K562 (cell line): ENCODE measurements around the gene CPED1. TPM values are rescaled to one million over a fixed set of nuclear protein-coding genes. Genes with fewer than 3 reads are reported as not detected.
A peak's percentile ranks its signal among the peaks of the same experiment; 100 is the strongest.

Source experiments
- KHSRP ChIP-seq: fragments of 450-650 bp; IDR thresholded peaks from 2 replicates; pipeline ENCODE4 v1.6.1; 2017
- NCOA1 ChIP-seq: fragments of 450-650 bp; IDR thresholded peaks from 2 replicates; pipeline ENCODE4 v1.6.1; 2016; ENCODE audit warnings: low read depth
- SMAD4 ChIP-seq: fragments of 250-450 bp; sonication (Bioruptor Pico); conservative IDR thresholded peaks from 2 replicates; pipeline ENCODE4 v1.8.0; 2021; ENCODE audit warnings: inconsistent platforms, mild to moderate bottlenecking, moderate library complexity
- STAT5B ChIP-seq: fragments of 250-450 bp; sonication (Bioruptor Pico); IDR thresholded peaks from 2 replicates; pipeline ENCODE4 v1.8.0; 2021; ENCODE audit warnings: mild to moderate bottlenecking, inconsistent platforms
- polyA plus RNA-seq, 8 experiments: library from polyadenylated mRNA; depleted of rRNA in 4 of 8; stranded (reverse) in 5 of 8; unstranded in 3 of 8; fragments of >200 nt; fragmentation: Nextera tagmentation in 2 of 8; fragmentation: Illumina TruSeq in 1 of 8; extraction: Ambion mirVana in 2 of 8; extraction: Trizol in 1 of 8; gene quantifications; 2 replicates each; pipeline versions ENCODE4 v1.2.1 to v1.2.3, GENCODE V29; 2011 to 2014; ENCODE audit warnings: inconsistent platforms in 1 of 8, missing spikeins in 1 of 8
- total RNA-seq, 7 experiments: library from RNA; depleted of rRNA in 6 of 7; stranded (reverse); fragments of >200 nt in 6 of 7; fragmentation: Illumina TruSeq in 2 of 7; extraction: Trizol in 2 of 7; gene quantifications; 2 replicates each; pipeline versions ENCODE4 v1.2.1 to v1.2.3, GENCODE V29; 2011 to 2021; ENCODE audit warnings: low replicate concordance in 1 of 7
- TF ChIP-seq, protein P1 (sequence below): fragments of 450-650 bp; IDR thresholded peaks from 2 replicates; pipeline ENCODE4 v1.6.1; 2016; ENCODE audit warnings: mild to moderate bottlenecking, moderate library complexity
- TF ChIP-seq, protein P2 (sequence below): fragments of 450-650 bp; formaldehyde crosslinking; conservative IDR thresholded peaks from 2 replicates; pipeline ENCODE4 v1.4.0; 2022; ENCODE audit warnings: mild to moderate bottlenecking, missing genetic modification characterization
- TF ChIP-seq, protein P3 (sequence below): sonication (generic); formaldehyde crosslinking; IDR thresholded peaks from 2 replicates; pipeline ENCODE4 v1.8.0; 2023; ENCODE audit warnings: mild to moderate bottlenecking, missing genetic modification reagents
- TF ChIP-seq, protein P4 (sequence below): IDR thresholded peaks from 3 replicates; pipeline ENCODE4 v1.6.1; 2011; ENCODE audit warnings: borderline replicate concordance, mild to moderate bottlenecking, moderate library complexity; ENCODE audit not compliant: insufficient read length; ENCODE audit errors: extremely low read depth

CPED1 gene
- total and polyA plus RNA-seq, 9 of the 15 experiments (the other 6 are each of a cell fraction or from before 2014, with no cell fraction given): 195 to 393 (median 290) TPM

DNA sequence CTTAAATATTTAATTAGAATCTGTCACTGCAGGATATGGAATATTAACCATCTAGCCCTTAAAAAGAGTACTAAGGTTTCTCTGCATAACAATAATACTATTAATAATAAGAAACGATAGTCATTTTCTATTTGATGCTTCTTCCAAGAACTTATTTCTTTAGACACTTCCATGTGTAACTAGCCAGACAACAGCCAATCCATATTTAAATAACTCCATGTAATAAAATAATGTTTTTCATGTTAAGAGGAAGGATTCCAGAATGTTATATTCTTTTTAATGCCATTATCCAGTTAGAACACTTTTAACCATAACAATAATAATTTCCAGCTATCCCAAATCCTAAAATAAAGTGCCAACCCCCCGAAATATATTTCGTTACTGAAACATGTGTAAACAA is 170.2 kb downstream of the CPED1 start (continued):
- TF ChIP-seq, protein P1, sequence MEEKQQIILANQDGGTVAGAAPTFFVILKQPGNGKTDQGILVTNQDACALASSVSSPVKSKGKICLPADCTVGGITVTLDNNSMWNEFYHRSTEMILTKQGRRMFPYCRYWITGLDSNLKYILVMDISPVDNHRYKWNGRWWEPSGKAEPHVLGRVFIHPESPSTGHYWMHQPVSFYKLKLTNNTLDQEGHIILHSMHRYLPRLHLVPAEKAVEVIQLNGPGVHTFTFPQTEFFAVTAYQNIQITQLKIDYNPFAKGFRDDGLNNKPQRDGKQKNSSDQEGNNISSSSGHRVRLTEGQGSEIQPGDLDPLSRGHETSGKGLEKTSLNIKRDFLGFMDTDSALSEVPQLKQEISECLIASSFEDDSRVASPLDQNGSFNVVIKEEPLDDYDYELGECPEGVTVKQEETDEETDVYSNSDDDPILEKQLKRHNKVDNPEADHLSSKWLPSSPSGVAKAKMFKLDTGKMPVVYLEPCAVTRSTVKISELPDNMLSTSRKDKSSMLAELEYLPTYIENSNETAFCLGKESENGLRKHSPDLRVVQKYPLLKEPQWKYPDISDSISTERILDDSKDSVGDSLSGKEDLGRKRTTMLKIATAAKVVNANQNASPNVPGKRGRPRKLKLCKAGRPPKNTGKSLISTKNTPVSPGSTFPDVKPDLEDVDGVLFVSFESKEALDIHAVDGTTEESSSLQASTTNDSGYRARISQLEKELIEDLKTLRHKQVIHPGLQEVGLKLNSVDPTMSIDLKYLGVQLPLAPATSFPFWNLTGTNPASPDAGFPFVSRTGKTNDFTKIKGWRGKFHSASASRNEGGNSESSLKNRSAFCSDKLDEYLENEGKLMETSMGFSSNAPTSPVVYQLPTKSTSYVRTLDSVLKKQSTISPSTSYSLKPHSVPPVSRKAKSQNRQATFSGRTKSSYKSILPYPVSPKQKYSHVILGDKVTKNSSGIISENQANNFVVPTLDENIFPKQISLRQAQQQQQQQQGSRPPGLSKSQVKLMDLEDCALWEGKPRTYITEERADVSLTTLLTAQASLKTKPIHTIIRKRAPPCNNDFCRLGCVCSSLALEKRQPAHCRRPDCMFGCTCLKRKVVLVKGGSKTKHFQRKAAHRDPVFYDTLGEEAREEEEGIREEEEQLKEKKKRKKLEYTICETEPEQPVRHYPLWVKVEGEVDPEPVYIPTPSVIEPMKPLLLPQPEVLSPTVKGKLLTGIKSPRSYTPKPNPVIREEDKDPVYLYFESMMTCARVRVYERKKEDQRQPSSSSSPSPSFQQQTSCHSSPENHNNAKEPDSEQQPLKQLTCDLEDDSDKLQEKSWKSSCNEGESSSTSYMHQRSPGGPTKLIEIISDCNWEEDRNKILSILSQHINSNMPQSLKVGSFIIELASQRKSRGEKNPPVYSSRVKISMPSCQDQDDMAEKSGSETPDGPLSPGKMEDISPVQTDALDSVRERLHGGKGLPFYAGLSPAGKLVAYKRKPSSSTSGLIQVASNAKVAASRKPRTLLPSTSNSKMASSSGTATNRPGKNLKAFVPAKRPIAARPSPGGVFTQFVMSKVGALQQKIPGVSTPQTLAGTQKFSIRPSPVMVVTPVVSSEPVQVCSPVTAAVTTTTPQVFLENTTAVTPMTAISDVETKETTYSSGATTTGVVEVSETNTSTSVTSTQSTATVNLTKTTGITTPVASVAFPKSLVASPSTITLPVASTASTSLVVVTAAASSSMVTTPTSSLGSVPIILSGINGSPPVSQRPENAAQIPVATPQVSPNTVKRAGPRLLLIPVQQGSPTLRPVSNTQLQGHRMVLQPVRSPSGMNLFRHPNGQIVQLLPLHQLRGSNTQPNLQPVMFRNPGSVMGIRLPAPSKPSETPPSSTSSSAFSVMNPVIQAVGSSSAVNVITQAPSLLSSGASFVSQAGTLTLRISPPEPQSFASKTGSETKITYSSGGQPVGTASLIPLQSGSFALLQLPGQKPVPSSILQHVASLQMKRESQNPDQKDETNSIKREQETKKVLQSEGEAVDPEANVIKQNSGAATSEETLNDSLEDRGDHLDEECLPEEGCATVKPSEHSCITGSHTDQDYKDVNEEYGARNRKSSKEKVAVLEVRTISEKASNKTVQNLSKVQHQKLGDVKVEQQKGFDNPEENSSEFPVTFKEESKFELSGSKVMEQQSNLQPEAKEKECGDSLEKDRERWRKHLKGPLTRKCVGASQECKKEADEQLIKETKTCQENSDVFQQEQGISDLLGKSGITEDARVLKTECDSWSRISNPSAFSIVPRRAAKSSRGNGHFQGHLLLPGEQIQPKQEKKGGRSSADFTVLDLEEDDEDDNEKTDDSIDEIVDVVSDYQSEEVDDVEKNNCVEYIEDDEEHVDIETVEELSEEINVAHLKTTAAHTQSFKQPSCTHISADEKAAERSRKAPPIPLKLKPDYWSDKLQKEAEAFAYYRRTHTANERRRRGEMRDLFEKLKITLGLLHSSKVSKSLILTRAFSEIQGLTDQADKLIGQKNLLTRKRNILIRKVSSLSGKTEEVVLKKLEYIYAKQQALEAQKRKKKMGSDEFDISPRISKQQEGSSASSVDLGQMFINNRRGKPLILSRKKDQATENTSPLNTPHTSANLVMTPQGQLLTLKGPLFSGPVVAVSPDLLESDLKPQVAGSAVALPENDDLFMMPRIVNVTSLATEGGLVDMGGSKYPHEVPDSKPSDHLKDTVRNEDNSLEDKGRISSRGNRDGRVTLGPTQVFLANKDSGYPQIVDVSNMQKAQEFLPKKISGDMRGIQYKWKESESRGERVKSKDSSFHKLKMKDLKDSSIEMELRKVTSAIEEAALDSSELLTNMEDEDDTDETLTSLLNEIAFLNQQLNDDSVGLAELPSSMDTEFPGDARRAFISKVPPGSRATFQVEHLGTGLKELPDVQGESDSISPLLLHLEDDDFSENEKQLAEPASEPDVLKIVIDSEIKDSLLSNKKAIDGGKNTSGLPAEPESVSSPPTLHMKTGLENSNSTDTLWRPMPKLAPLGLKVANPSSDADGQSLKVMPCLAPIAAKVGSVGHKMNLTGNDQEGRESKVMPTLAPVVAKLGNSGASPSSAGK: no peak
- TF ChIP-seq, protein P2, sequence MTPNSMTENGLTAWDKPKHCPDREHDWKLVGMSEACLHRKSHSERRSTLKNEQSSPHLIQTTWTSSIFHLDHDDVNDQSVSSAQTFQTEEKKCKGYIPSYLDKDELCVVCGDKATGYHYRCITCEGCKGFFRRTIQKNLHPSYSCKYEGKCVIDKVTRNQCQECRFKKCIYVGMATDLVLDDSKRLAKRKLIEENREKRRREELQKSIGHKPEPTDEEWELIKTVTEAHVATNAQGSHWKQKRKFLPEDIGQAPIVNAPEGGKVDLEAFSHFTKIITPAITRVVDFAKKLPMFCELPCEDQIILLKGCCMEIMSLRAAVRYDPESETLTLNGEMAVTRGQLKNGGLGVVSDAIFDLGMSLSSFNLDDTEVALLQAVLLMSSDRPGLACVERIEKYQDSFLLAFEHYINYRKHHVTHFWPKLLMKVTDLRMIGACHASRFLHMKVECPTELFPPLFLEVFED: no peak
- TF ChIP-seq SMAD4 (CRISPR knock-in tag) (0 out of 2 replicates have a peak, but pooled peaks have one; percentile 23), KHSRP (no peak), NCOA1 (no peak), STAT5B (CRISPR knock-in tag) (peak; percentile 60; the same call in 1 of the 2 replicates)
- TF ChIP-seq, protein P3, sequence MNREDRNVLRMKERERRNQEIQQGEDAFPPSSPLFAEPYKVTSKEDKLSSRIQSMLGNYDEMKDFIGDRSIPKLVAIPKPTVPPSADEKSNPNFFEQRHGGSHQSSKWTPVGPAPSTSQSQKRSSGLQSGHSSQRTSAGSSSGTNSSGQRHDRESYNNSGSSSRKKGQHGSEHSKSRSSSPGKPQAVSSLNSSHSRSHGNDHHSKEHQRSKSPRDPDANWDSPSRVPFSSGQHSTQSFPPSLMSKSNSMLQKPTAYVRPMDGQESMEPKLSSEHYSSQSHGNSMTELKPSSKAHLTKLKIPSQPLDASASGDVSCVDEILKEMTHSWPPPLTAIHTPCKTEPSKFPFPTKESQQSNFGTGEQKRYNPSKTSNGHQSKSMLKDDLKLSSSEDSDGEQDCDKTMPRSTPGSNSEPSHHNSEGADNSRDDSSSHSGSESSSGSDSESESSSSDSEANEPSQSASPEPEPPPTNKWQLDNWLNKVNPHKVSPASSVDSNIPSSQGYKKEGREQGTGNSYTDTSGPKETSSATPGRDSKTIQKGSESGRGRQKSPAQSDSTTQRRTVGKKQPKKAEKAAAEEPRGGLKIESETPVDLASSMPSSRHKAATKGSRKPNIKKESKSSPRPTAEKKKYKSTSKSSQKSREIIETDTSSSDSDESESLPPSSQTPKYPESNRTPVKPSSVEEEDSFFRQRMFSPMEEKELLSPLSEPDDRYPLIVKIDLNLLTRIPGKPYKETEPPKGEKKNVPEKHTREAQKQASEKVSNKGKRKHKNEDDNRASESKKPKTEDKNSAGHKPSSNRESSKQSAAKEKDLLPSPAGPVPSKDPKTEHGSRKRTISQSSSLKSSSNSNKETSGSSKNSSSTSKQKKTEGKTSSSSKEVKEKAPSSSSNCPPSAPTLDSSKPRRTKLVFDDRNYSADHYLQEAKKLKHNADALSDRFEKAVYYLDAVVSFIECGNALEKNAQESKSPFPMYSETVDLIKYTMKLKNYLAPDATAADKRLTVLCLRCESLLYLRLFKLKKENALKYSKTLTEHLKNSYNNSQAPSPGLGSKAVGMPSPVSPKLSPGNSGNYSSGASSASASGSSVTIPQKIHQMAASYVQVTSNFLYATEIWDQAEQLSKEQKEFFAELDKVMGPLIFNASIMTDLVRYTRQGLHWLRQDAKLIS (CRISPR knock-in tag): no peak
- TF ChIP-seq, protein P4, sequence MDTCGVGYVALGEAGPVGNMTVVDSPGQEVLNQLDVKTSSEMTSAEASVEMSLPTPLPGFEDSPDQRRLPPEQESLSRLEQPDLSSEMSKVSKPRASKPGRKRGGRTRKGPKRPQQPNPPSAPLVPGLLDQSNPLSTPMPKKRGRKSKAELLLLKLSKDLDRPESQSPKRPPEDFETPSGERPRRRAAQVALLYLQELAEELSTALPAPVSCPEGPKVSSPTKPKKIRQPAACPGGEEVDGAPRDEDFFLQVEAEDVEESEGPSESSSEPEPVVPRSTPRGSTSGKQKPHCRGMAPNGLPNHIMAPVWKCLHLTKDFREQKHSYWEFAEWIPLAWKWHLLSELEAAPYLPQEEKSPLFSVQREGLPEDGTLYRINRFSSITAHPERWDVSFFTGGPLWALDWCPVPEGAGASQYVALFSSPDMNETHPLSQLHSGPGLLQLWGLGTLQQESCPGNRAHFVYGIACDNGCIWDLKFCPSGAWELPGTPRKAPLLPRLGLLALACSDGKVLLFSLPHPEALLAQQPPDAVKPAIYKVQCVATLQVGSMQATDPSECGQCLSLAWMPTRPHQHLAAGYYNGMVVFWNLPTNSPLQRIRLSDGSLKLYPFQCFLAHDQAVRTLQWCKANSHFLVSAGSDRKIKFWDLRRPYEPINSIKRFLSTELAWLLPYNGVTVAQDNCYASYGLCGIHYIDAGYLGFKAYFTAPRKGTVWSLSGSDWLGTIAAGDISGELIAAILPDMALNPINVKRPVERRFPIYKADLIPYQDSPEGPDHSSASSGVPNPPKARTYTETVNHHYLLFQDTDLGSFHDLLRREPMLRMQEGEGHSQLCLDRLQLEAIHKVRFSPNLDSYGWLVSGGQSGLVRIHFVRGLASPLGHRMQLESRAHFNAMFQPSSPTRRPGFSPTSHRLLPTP: no peak
